CD4-positive, alpha-beta T cell treated with Interferon alpha-2 for 1 hour (primary cell): ENCODE data around the gene PRAMEF8.
"Not testable (repeated sequence)": the region's sequence is repeated elsewhere in the genome, so short reads cannot be mapped to it uniquely, and the experiment has no call there.

Experiments
- DNase-seq, 2 donors: peaks; one replicate each; pipeline ENCODE4 v3.0.0-alpha.2; 2020 to 2022

PRAMEF8 gene

DNA sequence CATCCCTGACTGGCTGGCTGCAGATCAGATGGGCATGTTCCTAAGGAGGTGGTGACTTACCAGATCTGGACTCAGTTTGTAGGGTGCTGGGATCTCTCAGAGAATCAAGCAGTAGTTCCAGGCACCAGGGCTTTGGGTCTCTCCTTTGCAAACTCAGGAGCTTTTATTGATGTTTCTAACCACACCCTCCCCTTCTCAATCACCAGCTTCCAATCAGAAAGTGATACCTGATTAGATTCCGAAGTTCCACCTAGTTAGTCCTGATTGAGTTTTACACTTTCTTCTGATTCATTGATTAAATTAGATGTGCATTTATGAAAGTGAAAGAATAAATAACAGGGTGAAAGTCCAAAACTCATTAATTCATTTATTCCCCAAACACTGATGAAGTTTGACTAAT is at the start of gene PRAMEF8:
Gene PRAMEF8, minus strand, starts transcription at position 101 of the 400 bp plus-strand sequence. CDS start 1,046 bp downstream, outside the sequence.
- DNase-seq, result not testable (repeated sequence)

DNA sequence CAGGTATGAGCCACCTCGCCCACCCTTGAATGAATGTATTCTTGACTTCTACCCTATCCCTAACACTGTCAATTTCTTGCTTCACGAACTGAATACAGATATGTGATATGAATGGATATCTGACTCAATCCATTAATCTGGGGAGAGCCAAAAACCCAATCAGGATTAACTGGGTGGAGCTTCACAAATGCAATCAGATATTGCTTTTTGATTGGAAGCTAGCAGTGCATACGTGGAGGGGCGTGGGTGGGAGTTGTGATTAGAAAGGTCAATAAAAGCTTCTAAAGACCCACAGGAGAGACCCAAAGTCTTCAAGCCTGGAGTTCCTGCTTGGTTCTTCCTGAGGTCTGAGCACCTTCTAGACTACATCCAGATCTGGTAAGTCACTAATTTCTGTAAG is 30.3 kb upstream of the PRAMEF8 start, which contains the start of gene PRAMEF15:
Gene PRAMEF15, plus strand, starts transcription at position 301 of the 400 bp plus-strand sequence. CDS start 2,827 bp downstream, outside the sequence.
- DNase-seq, result not testable (repeated sequence)

DNA sequence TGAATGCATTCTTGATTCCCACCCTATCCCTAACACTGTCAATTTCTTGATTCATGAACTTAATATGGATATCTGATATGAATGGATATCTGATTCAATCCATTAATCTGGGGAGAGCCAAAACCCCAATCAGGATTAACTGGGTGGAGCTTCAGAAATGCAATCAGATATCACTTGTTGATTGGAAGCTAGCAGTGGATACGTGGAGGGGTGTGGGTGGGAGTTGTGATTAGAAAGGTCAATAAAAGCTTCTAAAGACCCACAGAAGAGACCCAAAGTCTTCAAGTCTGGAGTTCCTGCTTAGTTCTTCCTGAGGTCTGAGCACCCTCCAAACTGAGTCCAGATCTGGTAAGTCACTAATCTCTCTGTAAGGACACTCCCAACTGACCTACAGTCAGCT is 18.3 kb upstream of the PRAMEF8 start, which contains the start of gene PRAMEF33:
Gene PRAMEF33, plus strand, starts transcription at position 301 of the 400 bp plus-strand sequence. CDS start 2,416 bp downstream, outside the sequence.
- DNase-seq, result not testable (repeated sequence)

DNA sequence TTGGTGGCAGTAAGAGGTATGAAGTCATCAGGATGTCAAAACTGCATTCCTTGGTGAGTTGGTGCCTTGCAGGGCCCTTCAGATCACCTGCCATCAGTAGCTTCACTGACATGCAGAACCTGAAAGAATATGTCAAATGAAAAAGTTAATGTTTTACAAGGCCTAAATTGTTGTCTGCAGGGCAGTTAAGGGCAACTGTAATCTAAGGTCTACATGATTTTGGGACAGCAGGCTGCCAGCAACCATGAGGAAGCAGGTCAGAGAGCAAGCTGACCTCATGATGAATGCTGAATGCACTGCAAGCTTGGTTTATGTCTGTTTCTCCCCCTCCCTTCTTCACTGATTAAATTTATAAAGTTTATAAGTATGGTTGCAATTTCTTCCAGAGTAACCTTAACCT is 17.3 kb upstream of the PRAMEF8 start:
- not testable (repeated sequence) for DNase-seq

DNA sequence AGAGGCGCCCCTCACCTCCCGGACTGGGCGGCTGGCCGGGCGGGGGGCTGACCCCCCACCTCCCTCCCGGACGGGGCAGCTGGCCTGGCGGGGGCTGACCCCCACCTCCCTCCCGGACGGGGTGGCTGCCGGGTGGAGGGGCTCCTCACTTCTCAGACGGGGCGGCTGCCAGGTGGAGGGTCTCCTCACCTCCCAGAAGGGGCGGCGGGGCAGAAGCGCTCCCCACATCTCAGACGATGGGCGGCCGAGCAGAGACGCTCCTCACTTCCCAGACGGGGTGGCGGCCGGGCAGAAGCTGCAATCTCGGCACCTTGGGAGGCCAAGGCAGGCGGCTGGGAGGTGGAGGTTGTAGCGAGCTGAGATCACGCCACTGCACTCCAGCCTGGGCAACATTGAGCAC is 13.8 kb upstream of the PRAMEF8 start:
- DNase-seq, result not testable (repeated sequence)

DNA sequence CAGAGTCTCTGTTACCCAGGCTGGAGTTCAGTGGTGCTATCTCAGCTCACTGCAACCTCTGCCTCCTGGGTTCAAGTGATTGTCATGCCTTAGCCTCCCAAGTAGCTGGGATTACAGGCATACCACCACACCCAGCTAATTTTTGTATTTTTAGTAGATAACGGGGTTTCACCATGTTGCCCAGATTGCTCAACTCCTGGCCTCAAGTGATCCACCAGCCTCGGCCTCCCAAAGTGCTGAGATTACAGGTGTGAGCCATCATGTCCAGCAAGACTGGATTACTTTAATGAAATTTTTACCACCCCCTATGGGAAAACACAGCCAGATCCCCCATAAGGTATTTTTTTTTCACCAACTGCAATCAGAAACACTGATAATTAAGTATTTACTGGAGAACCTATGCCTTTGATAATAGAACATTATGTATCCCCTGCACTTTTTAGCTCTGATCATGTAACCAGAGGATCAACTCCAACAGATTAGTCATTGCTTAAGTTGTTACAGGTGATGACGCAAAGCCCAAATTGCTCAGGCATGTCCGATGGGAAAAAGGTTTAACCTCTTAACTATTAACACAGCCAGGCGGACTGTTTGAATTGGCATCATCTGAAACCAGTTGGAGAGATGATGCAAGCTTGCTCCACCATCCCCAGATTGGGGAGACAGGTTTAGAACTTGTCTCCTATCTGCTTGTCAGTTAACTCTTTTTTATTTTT is 12.4 kb upstream of the PRAMEF8 start:
- DNase-seq, result not testable (repeated sequence)

DNA sequence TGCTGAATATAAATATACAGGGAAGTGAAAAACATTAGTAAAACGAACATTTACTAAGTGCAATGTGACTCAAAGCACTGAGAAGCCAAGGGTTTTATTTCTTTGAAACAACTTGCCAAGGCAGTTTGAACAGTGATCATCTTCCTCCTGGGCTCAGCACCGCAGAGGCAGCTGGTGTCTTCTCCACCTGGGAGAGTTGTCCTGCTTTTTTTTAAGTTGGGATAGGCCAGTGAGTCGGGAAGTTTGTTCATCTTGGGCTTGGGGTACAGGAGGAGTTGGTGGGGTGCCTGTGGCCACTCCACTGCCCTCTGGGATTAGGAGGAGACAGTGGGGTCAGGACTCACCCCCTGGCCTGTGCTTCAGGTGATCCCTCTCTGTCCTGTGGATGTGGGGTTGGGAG is 4.1 kb upstream of the PRAMEF8 start:
- DNase-seq, result not testable (repeated sequence)

DNA sequence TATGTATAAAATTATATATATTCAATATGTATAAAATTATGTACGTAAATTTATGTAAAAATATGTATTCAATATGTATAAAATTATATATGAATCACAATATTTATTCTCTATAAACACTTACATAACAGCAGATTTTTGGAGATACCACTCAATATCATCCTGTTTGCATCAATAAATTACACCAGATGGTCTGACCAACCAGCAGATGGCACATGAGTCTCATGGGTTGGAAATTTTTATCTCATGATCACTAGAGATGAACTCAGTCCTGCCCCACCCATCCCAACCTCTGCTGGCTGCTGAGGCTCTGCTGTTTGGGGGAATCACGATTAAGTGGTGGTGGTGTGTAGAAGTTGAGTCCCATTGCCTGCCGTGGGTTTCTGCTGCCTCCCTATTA is 5.3 kb downstream of the PRAMEF8 start:
- not testable (repeated sequence) for DNase-seq

DNA sequence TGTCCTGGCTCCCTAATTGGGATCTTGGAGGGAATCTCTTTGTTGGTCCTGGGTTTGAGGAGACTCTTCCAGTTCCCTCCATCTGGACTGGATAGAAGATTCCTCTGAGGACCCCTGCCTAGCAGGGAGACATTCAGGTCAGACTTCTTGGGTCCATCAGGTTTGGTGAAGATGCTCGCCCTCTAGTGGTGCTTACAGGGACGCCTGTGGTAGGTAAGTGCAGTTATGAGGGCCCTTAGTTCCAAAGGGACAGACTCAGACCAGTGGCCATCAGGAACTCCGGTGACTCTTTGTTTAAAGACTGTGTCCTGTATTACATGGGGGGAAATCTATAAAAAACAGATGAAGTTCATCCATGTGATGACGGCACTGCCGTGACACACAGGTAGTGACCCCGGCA is 7.9 kb downstream of the PRAMEF8 start:
- not testable (repeated sequence) for DNase-seq

DNA sequence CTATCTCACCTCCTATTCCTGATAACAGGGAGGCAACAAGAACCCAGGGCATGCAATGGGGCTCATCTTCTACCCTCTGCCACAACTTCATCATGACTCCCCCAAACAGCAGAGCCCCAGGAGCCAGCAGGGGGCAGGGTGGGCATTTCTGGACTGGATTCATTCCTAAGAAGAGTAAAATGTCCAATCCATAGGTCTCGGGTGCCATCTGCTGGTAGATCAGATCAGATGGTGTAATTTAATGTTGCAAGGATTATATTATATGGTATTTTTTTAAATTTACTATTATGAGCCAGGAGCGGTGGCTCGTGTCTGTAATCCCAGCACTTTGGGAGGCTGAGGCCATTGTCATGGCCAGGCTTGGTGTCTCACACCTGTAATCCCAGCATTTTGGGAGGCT is 19.8 kb downstream of the PRAMEF8 start:
- DNase-seq, result not testable (repeated sequence)

DNA sequence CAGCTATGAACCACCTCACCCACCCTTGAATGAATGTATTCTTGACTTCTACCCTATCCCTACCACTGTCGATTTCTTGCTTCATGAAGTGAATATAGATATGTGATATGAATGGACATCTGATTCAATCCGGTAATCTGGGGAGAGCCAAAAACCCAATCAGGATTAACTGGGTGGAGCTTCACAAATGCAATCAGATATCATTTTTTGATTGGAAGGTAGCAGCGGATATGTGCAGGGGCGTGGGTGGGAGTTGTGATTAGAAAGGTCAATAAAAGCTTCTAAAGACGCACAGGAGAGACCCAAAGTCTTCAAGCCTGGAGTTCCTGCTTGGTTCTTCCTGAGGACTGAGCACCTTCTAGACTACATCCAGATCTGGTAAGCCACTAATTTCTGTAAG is 31.0 kb downstream of the PRAMEF8 start, which contains the start of gene PRAMEF5:
Gene PRAMEF5, plus strand, starts transcription at position 301 of the 400 bp plus-strand sequence. CDS start 5,071 bp downstream, outside the sequence.
- not testable (repeated sequence) for DNase-seq

DNA sequence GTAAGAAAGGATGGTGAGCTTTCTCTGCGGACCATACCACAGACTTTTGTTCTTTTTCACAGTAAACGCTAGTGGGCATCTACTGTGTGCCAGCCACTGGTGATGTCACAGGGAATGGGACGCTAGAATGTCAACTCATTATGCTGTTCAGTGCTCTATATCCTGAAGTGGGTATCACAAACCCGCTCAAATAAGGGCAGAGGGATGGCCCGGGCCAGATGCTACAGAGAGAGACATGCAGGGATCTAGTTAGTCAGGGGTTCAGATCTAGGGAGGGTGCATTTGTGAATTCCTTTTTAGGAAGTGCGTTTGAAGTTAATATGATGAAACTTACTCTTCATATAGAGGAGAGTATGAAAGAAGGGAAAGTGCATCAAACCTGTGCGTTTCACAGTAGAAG is 37.8 kb downstream of the PRAMEF8 start:
- not testable (repeated sequence) for DNase-seq

DNA sequence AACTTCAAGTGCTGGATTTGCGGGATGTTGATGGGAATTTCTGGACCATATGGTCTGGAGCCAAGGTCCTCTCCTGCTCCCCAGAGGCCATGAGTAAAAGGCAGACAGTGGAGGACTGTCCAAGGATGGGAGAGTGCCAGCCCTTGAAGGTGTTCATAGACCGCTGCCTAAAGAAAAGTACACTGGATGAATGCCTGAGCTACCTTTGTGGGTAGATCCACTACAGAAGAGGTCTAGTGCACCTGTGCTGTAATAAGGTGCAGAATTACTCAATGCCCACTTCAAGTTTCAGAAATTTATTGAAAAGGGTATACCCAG is 38.4 kb downstream of the PRAMEF8 start:
- not testable (repeated sequence) for DNase-seq

DNA sequence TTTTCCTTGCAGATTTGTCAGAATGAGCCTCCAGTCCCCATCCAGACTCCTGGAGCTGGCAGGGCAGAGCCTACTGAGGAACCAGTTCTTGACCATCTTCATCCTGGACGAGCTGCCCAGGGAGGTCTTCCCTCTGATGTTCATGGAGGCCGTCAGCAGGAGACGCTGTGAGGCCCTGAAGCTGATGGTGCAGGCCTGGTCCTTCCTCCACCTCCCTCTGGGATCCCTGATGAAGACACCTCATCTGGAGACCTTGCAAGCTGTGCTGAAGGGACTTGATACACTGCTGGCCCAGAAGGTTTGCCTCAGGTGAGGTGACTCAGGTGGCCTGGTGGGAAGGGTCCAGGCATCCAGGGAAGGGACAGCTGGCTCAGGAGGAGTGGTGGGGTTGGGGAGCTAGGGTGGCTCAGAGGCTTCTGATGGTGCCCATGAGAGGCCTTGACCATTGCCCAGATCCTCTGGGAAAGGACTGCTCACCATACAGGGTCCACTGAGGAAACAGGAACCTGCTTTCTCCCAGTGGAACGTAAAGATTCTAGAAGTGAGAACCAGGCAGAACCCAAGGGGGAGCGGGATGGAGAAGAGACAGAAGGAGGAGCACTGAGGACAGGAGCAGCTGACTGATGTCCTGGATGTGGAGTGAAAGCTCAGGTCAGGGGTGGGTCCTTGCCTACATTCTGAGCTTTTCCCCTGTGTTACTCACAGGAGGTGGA is 38.9 kb downstream of the PRAMEF8 start:
- DNase-seq, result not testable (repeated sequence)

DNA sequence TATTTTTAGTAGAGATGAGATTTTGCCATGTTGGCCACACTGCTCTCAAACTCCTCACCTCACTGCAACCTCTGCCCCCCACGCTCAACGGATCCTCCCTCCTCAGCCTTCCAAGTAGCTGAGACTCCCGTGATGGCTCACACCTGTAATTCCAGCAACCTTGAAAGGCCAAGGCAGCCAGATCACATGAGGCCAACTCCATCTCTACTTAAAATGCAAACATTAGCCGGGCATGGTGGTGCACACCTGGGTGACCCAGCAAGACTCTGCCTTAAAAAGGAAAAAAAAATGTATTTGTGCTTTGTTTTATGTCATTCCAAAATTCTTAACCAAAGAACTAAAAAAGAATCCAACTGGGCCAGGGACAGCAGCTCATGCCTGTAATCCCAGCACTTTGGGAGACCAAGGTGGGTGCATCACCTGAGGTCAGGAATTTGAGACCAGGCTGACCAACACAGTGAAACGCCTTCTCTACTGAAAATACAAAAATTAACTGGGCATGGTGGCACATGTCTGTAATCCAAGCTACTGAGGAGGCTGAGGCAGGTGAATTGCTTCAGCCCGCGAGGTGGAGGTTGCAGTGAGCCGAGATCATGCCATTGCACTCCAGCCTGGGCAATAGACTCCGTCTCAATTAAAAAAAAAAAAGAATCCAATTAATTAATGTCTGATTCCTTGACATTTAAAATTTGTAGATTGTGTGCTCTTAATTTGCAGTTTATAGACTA is 41.2 kb downstream of the PRAMEF8 start:
- not testable (repeated sequence) for DNase-seq

DNA sequence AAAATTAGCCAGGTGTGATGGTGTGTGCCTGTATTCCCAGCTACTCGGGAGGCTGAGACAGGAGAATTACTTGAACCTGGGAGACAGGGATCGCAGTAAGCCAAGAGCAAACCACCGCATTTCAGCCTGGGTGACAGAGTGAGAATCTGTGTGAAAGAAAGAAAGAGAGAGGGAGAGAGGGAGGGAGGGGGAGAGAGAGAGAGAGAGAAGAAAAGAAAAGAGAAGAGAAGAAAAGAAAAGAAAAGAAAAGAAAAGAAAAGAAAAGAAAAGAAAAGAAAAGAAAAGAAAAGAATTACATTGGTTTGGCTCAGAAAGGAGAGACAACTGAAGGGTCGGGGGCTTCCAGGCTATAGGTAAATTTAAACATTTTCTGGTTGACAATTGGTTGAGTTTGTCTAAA is 45.3 kb downstream of the PRAMEF8 start:
- not testable (repeated sequence) for DNase-seq

DNA sequence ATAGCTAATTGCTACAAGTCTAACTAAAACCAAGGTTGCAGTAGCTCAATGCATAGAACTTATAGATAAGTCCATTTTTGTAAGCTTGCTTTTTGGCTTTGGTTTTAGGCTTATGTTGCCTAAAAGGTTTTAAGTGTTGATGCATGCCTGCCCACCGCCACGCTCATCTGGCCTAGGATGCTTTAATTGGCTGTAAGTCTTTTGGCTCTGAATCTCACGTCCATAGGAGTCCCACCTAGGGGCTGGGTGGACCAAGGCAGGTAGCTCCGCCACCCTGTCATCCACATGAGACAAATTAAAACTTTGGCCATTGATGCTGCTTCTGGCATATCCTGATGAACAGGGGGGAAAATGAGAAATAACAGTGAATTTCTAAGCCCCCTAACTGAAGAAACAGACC is 47.4 kb downstream of the PRAMEF8 start:
- DNase-seq, result not testable (repeated sequence)

DNA sequence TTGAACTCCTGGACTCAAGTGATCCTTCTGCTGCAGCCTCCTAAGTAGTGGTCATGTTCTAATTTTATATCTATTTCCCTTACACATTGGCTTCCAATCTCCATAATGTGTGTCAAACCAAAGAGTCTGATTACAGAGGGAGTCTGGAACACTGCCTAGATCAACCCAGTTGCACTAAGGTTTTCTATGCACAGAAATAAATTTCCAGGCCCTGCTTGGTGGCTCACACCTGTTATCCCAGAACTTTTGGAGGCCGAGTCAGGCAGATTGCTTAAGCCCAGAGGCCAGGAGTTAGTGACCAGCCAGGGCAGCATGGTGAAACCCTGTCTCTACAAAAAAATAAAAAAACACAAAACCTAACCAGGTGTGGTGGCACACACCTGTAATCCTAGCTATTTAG is 50.9 kb downstream of the PRAMEF8 start:
- DNase-seq, result not testable (repeated sequence)

DNA sequence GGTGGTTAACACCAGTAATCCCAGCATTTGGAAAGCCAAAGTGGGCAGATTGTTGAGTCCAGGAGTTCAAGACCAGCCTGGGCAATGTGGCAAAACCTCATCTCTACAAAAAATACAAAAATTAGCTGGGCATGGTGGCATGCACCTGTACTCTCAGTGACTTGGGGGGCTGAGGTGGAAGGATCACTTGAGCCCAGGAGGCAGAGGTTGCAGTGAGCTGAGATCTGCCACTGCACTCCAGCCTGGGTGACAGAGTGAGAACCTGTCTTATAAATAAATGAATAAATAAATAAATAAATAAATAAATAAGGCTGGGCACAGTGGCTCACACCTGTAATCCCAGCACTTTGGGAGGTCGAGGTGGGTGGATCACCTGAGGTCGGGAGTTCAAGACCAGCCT is 52.9 kb downstream of the PRAMEF8 start:
- not testable (repeated sequence) for DNase-seq
